ENCODE measurements around the gene MAGEA10. TPM values are rescaled to one million over a fixed set of nuclear protein-coding genes. Genes with fewer than 3 reads are reported as not detected.
"Not testable (repeated sequence)": the region's sequence is repeated elsewhere in the genome, so short reads cannot be mapped to it uniquely, and the experiment has no call there.

Gene MAGEA10
- total RNA-seq, 1 experiment from 2014 or later = not detected

- ATAC-seq = no peak
- CTCF ChIA-PET = no interaction called here
- no peaks in the 10 kb centered on the region for H3K9me3 Mint-ChIP-seq
- no peak overlapping the region for H3K27ac Mint-ChIP-seq
- no peaks in the 10 kb centered on the region for H3K36me3 Mint-ChIP-seq
- TF ChIP-seq ZNF532 (CRISPR knock-in tag; IDR thresholded peaks at IDR 0.05; ENCODE audit: borderline replicate concordance) = no peak
- no peak for TF ChIP-seq RELA (CRISPR knock-in tag; IDR thresholded peaks at IDR 0.05; ENCODE audit: borderline replicate concordance)
- TF ChIP-seq, protein P1, sequence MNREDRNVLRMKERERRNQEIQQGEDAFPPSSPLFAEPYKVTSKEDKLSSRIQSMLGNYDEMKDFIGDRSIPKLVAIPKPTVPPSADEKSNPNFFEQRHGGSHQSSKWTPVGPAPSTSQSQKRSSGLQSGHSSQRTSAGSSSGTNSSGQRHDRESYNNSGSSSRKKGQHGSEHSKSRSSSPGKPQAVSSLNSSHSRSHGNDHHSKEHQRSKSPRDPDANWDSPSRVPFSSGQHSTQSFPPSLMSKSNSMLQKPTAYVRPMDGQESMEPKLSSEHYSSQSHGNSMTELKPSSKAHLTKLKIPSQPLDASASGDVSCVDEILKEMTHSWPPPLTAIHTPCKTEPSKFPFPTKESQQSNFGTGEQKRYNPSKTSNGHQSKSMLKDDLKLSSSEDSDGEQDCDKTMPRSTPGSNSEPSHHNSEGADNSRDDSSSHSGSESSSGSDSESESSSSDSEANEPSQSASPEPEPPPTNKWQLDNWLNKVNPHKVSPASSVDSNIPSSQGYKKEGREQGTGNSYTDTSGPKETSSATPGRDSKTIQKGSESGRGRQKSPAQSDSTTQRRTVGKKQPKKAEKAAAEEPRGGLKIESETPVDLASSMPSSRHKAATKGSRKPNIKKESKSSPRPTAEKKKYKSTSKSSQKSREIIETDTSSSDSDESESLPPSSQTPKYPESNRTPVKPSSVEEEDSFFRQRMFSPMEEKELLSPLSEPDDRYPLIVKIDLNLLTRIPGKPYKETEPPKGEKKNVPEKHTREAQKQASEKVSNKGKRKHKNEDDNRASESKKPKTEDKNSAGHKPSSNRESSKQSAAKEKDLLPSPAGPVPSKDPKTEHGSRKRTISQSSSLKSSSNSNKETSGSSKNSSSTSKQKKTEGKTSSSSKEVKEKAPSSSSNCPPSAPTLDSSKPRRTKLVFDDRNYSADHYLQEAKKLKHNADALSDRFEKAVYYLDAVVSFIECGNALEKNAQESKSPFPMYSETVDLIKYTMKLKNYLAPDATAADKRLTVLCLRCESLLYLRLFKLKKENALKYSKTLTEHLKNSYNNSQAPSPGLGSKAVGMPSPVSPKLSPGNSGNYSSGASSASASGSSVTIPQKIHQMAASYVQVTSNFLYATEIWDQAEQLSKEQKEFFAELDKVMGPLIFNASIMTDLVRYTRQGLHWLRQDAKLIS (CRISPR knock-in tag; IDR thresholded peaks at IDR 0.05; ENCODE audit: borderline replicate concordance) = no peak
- no peak for TF ChIP-seq KAT7 (CRISPR knock-in tag; IDR thresholded peaks at IDR 0.05; ENCODE audit: borderline replicate concordance)
- no peak for TF ChIP-seq PRDM15 (CRISPR knock-in tag; IDR thresholded peaks at IDR 0.05)
- TF ChIP-seq ATF3 (CRISPR knock-in tag; conservative IDR thresholded peaks at IDR 0.05) = no peak
- TF ChIP-seq, protein P2, sequence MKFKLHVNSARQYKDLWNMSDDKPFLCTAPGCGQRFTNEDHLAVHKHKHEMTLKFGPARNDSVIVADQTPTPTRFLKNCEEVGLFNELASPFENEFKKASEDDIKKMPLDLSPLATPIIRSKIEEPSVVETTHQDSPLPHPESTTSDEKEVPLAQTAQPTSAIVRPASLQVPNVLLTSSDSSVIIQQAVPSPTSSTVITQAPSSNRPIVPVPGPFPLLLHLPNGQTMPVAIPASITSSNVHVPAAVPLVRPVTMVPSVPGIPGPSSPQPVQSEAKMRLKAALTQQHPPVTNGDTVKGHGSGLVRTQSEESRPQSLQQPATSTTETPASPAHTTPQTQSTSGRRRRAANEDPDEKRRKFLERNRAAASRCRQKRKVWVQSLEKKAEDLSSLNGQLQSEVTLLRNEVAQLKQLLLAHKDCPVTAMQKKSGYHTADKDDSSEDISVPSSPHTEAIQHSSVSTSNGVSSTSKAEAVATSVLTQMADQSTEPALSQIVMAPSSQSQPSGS (CRISPR knock-in tag; IDR thresholded peaks at IDR 0.05; ENCODE audit: borderline replicate concordance, low read depth) = no peak
- no peak for TF ChIP-seq TEAD4 (CRISPR knock-in tag; IDR thresholded peaks at IDR 0.05)
- no peaks in the 10 kb centered on the region for H3K4me1 Mint-ChIP-seq
- no peak for DNase-seq (ENCODE audit: low spot score)
- H3K4me3 Mint-ChIP-seq = no peak overlapping the region
- H3K27me3 Mint-ChIP-seq (ENCODE audit: low read depth) = no peaks in the 10 kb centered on the region
- POLR2A ChIA-PET = interaction anchor here (0.6 kb wide), 1 partner anchor 198 kb away, joined by 12 read pairs; no protein-coding TSS in a partner anchor
Measured at GRCh38 chrX:152136312-152136711, 2.1 kb downstream of the MAGEA10 start.

DNA sequence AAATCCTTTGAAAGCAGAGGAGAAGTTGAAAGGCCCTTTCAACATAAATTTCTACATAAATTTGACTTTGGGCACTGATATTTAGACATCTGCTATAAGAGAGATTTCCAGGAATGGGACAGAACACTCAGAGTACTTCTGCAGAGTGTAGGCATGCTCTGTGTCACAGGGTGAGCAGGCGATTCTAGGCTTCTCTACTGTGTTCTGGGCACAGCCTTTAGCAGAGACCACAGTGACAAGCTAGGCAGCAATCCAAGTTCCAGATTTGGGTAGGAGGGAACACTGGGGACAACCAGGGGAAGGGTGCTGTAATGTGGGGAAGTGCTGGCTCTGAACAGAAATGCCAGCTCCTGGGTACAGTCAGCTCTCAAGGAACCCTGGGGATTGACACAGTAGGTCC lies 6.9 kb downstream of the MAGEA10 start:
- Mint-ChIP-seq H3K27me3 (ENCODE audit: low read depth) (no peaks in the 10 kb centered on the region), H3K4me3 (no peak overlapping the region), H3K36me3 (no peaks in the 10 kb centered on the region), H3K27ac (no peak overlapping the region), H3K4me1 (peaks cover 16% of the 10 kb centered on the region), H3K9me3 (no peaks in the 10 kb centered on the region)
- TF ChIP-seq TEAD4 (CRISPR knock-in tag; IDR thresholded peaks at IDR 0.05) = no peak
- TF ChIP-seq ZNF138 (CRISPR knock-in tag; conservative IDR thresholded peaks at IDR 0.05) = no peak
- POLR2A ChIA-PET = no interaction called here
- CTCF ChIA-PET = no interaction called here
- ATAC-seq = no peak
- DNase-seq (ENCODE audit: low spot score) = no peak

DNA sequence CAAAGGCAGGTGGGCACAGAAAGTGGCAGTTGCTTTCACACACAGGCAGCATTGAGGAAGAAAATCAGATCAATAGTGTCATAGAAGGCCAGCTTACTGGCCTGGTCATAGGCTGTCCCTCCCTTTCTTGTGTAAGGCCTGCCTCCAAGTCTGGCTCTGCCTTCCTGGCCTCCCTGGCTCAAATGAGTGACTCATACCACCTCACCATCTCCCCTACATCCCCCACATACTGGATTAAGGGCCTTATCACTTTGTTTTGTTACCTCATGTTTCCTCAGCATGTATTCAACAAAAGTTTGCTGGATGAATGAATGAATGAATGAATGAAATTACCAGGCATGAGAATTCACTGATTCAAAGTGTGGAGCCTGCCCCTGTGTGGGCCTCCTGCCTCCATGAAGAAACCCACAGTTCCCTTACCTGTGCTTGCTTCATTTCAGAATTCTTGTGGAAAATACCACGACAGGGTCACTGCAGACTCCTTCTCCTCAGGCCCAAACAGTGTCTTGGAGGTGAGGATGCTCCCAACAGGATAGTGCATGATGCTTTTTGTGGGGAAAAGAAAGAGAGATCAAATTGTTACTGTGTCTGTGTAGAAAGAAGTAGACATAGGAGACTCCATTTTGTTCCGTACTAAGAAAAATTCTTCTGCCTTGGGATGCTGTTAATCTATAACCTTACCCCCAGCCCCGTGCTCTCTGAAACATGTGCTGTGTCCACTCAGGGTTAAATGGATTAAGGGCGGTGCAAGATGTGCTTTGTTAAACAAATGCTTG lies 9.1 kb downstream of the MAGEA10 start:
- H3K27ac Mint-ChIP-seq; POLR2A ChIA-PET; H3K9me3 Mint-ChIP-seq; H3K36me3 Mint-ChIP-seq; H3K4me3 Mint-ChIP-seq; CTCF ChIA-PET; H3K27me3 Mint-ChIP-seq (ENCODE audit: low read depth); ATAC-seq; DNase-seq (ENCODE audit: low spot score): not testable (repeated sequence)
- peaks cover 16% of the 10 kb centered on the region for H3K4me1 Mint-ChIP-seq

All from WTC11 (cell line).